Neural progenitor cell (in vitro differentiated cells): ENCODE measurements around the gene LZTS2. TPM values are rescaled to one million over a fixed set of nuclear protein-coding genes. Genes with fewer than 3 reads are reported as not detected.

ENCODE experiments used
- DNase-seq: peaks from one replicate; pipeline ENCODE4 v3.0.0-alpha.2; 2016; ENCODE audit warnings: low spot score
- H2AFZ ChIP-seq: fragments of 200-600 bp; sonication (generic); replicated peaks from 2 replicates; pipeline ENCODE4 v1.6.1; 2016; ENCODE audit warnings: antibody characterized with exemption
- H3F3A ChIP-seq: fragments of 200-600 bp; sonication (generic); 2 replicates; pipeline ENCODE4 v1.6.1; 2016; ENCODE audit warnings: antibody characterized with exemption, low read depth
- H3K27ac ChIP-seq: fragments of 200-600 bp; sonication (generic); 2 replicates; pipeline ENCODE4 v1.5.1; 2016; ENCODE audit warnings: mild to moderate bottlenecking
- H3K27me3 ChIP-seq: fragments of 200-600 bp; sonication (generic); 2 replicates; pipeline ENCODE4 v1.6.1; 2016; ENCODE audit warnings: mild to moderate bottlenecking, moderate library complexity
- H3K36me3 ChIP-seq: fragments of 200-600 bp; sonication (generic); 2 replicates; pipeline ENCODE4 v1.5.1; 2016
- H3K4me1 ChIP-seq: fragments of 200-600 bp; sonication (generic); 2 replicates; pipeline ENCODE4 v1.6.1; 2016; ENCODE audit warnings: mixed run types
- H3K4me2 ChIP-seq: fragments of 200-600 bp; sonication (generic); 2 replicates; pipeline ENCODE4 v1.6.1; 2016
- H3K4me3 ChIP-seq: fragments of 200-600 bp; sonication (generic); 2 replicates; pipeline ENCODE4 v1.5.1; 2016
- H3K79me2 ChIP-seq: fragments of 200-600 bp; sonication (generic); 2 replicates; pipeline ENCODE4 v1.6.1; 2016; ENCODE audit warnings: low read depth
- H3K9ac ChIP-seq: fragments of 200-600 bp; sonication (generic); 2 replicates; pipeline ENCODE4 v1.6.1; 2016
- H3K9me3 ChIP-seq: fragments of 200-600 bp; sonication (generic); 2 replicates; pipeline ENCODE4 v1.5.1; 2016; ENCODE audit warnings: low read depth
- H4K20me1 ChIP-seq: fragments of 200-600 bp; sonication (generic); 2 replicates; pipeline ENCODE4 v1.6.1; 2016; ENCODE audit warnings: low read depth
- H3K27ac Mint-ChIP-seq: 3 replicates; pipeline ENCODE4 v1.8.0; 2021; ENCODE audit warnings: mixed read lengths
- H3K27me3 Mint-ChIP-seq: 2 replicates; pipeline ENCODE4 v1.8.0; 2022; ENCODE audit warnings: low read depth, mild to moderate bottlenecking, inconsistent platforms, moderate library complexity, mixed read lengths; ENCODE audit not compliant: insufficient read depth
- H3K36me3 Mint-ChIP-seq: 3 replicates; pipeline ENCODE4 v1.8.0; 2021; ENCODE audit warnings: mixed read lengths
- H3K4me1 Mint-ChIP-seq: 3 replicates; pipeline ENCODE4 v1.8.0; 2021; ENCODE audit warnings: mixed read lengths
- H3K4me3 Mint-ChIP-seq: 3 replicates; pipeline ENCODE4 v1.8.0; 2021; ENCODE audit warnings: mild to moderate bottlenecking, moderate library complexity, mixed read lengths
- H3K9me3 Mint-ChIP-seq: 3 replicates; pipeline ENCODE4 v1.8.0; 2020; ENCODE audit warnings: mixed read lengths
- CTCF ChIP-seq: fragments of 200-600 bp; sonication (generic); IDR thresholded peaks from 2 replicates; pipeline ENCODE4 v1.5.1; 2017; ENCODE audit warnings: antibody characterized with exemption, mild to moderate bottlenecking
- EZH2 ChIP-seq: fragments of 200-600 bp; sonication (generic); IDR thresholded peaks from 2 replicates; pipeline ENCODE4 v1.6.1; 2017; ENCODE audit warnings: antibody characterized with exemption, mild to moderate bottlenecking, moderate library complexity
- EZH2phosphoT487 ChIP-seq: fragments of 200-600 bp; sonication (generic); IDR thresholded peaks from 2 replicates; pipeline ENCODE4 v1.6.1; 2017; ENCODE audit warnings: antibody characterized with exemption
- total RNA-seq: library from RNA; depleted of rRNA; stranded (reverse); fragments of >200 nt; gene quantifications from 2 replicates; pipeline ENCODE4 v1.2.3, GENCODE V29; 2015; ENCODE audit warnings: low replicate concordance

The LZTS2 gene
- total RNA-seq, 1 donor from 2014 or later, result 34.7 TPM

- DNase-seq, result no peak
- Mint-ChIP-seq H3K36me3 (no peaks in the 10 kb centered on the region), H3K4me1 (peaks cover 21% of the 10 kb centered on the region), H3K27me3 (peaks cover 19% of the 10 kb centered on the region), H3K9me3 (no peaks in the 10 kb centered on the region), H3K27ac (no peak overlapping the region), H3K4me3 (no peak overlapping the region)
- Histone ChIP-seq H3F3A (peaks cover 5% of the 10 kb centered on the region), H3K27me3 (peaks cover 33% of the 10 kb centered on the region), H3K4me3 (no peak overlapping the region), H3K79me2 (no peaks in the 10 kb centered on the region), H3K9ac (no peak overlapping the region), H4K20me1 (no peaks in the 10 kb centered on the region), H3K27ac (no peak overlapping the region), H3K4me1 (peaks cover 14% of the 10 kb centered on the region), H2AFZ (no peak overlapping the region), H3K9me3 (no peaks in the 10 kb centered on the region), H3K4me2 (no peak overlapping the region), H3K36me3 (no peaks in the 10 kb centered on the region)
- TF ChIP-seq EZH2phosphoT487 (no peak), CTCF (no peak), EZH2 (no peak)
Measured at GRCh38 chr10:101022967-101023705, 23.5 kb downstream of the LZTS2 start.

- Mint-ChIP-seq H3K27ac (no peak overlapping the region), H3K4me3 (peak overlapping the region; percentile 7), H3K36me3 (no peaks in the 10 kb centered on the region), H3K9me3 (no peaks in the 10 kb centered on the region), H3K27me3 (peaks cover 15% of the 10 kb centered on the region), H3K4me1 (peaks cover 40% of the 10 kb centered on the region)
- Histone ChIP-seq H3K9me3 (no peaks in the 10 kb centered on the region), H2AFZ (no peak overlapping the region), H3K27me3 (peaks cover 36% of the 10 kb centered on the region), H3K4me2 (peak overlapping the region; percentile 24), H4K20me1 (peaks cover 11% of the 10 kb centered on the region), H3K9ac (no peak overlapping the region), H3K36me3 (no peaks in the 10 kb centered on the region), H3K4me1 (peaks cover 40% of the 10 kb centered on the region), H3F3A (peaks cover 13% of the 10 kb centered on the region), H3K79me2 (no peaks in the 10 kb centered on the region), H3K27ac (no peak overlapping the region), H3K4me3 (no peak overlapping the region)
- TF ChIP-seq CTCF, result no peak
- TF ChIP-seq EZH2, result no peak
- TF ChIP-seq EZH2phosphoT487, result no peak
- DNase-seq, result no peak
Measured at GRCh38 chr10:101027106-101027720, 27.6 kb downstream of the LZTS2 start.

- H3K27me3 Mint-ChIP-seq, result peaks cover 24% of the 10 kb centered on the region
- peaks cover 51% of the 10 kb centered on the region for H3K27me3 ChIP-seq
Measured at GRCh38 chr10:101028446-101029337, 29.1 kb downstream of the LZTS2 start.

More at GRCh38 chr10:101028446-101029337, 29.1 kb downstream of the LZTS2 start:
- no peak for TF ChIP-seq CTCF
- TF ChIP-seq EZH2phosphoT487, result no peak
- TF ChIP-seq EZH2, result no peak
- no peak overlapping the region for H2AFZ ChIP-seq
- DNase-seq, result no peak
- H4K20me1 ChIP-seq, result peaks cover 22% of the 10 kb centered on the region
- H3K4me2 ChIP-seq, result peak overlapping the region; percentile 81
- H3F3A ChIP-seq, result peaks cover 13% of the 10 kb centered on the region
- no peaks in the 10 kb centered on the region for H3K9me3 ChIP-seq
- no peaks in the 10 kb centered on the region for H3K36me3 Mint-ChIP-seq
- H3K4me3 ChIP-seq, result no peak overlapping the region
- peaks cover 51% of the 10 kb centered on the region for H3K4me1 Mint-ChIP-seq
- H3K4me3 Mint-ChIP-seq, result peak overlapping the region; percentile 43
- H3K36me3 ChIP-seq, result no peaks in the 10 kb centered on the region
- H3K9ac ChIP-seq, result no peak overlapping the region
- H3K27ac Mint-ChIP-seq, result no peak overlapping the region
- H3K27ac ChIP-seq, result no peak overlapping the region
- no peaks in the 10 kb centered on the region for H3K79me2 ChIP-seq
- no peaks in the 10 kb centered on the region for H3K9me3 Mint-ChIP-seq
- peaks cover 47% of the 10 kb centered on the region for H3K4me1 ChIP-seq
